ENCODE measurements around the gene PIK3CA.
"Not testable (repeated sequence)": the region's sequence is repeated elsewhere in the genome, so short reads cannot be mapped to it uniquely, and the experiment has no call there.

The PIK3CA gene

DNA sequence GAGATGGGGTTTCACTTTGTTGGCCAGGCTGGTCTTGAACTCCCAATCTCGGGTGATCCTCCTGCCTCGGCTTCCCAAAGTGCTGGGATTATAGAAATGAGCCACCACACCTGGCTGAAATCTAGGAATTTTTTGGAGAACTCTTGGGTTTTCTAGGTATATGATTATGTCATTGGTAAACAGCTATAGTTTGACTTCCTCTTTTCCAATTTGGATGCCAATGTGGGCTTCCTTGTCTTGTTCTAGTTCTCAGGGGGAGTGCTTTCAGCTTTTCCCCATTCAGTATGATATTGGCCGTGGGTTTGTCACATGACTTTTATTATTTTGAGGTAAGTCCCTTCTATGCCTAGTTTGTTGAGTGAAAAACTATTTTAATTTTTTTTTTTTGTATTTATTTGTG, 84.9 kb downstream of the PIK3CA start:
- Histone ChIP-seq H4K8ac (ENCODE audit: low read depth, low read length) (no peak overlapping the region), H3K4me2 (ENCODE audit: low read length) (no peak overlapping the region), H3K79me2 (ENCODE audit: control insufficient read depth, insufficient read depth, low read length) (no peaks in the 10 kb centered on the region), H3K4me1 (ENCODE audit: control insufficient read depth, low read depth, low read length) (no peaks in the 10 kb centered on the region), H3K27me3 (ENCODE audit: insufficient read depth, low read length, poor library complexity) (no peaks in the 10 kb centered on the region), H2AK5ac (ENCODE audit: low read length) (no peak overlapping the region), H3K36me3 (ENCODE audit: control insufficient read depth, insufficient read depth, low read length) (no peaks in the 10 kb centered on the region), H3K79me1 (ENCODE audit: low read length) (no peaks in the 10 kb centered on the region), H3K18ac (ENCODE audit: low read length) (no peak overlapping the region), H3K4me3 (ENCODE audit: low read length) (no peak overlapping the region), H2BK15ac (replicated peaks; ENCODE audit: low read depth) (no peak overlapping the region), H2BK120ac (ENCODE audit: low read depth, low read length) (no peak overlapping the region), H4K5ac (ENCODE audit: low read length) (no peak overlapping the region), H3K56ac (ENCODE audit: low read length) (no peak overlapping the region), H2BK5ac (ENCODE audit: low read length) (no peak overlapping the region), H3K9ac (ENCODE audit: low read length) (no peak overlapping the region), H3K4ac (ENCODE audit: low read depth, low read length) (no peak overlapping the region), H3K23ac (ENCODE audit: low read length) (no peak overlapping the region), H3K27ac (ENCODE audit: low read depth, low read length) (no peak overlapping the region)
- DNase-seq: no peak
- WGBS (ENCODE audit: extremely low coverage, insufficient coverage, low lambda C conversion rate): no CpG with 5 or more reads among the region's 3 CpGs

DNA sequence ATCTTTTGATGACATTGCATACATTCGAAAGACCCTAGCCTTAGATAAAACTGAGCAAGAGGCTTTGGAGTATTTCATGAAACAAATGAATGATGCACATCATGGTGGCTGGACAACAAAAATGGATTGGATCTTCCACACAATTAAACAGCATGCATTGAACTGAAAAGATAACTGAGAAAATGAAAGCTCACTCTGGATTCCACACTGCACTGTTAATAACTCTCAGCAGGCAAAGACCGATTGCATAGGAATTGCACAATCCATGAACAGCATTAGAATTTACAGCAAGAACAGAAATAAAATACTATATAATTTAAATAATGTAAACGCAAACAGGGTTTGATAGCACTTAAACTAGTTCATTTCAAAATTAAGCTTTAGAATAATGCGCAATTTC, 86.0 kb downstream of the PIK3CA start:
- Histone ChIP-seq H3K4me2 (ENCODE audit: low read length) (no peak overlapping the region), H3K4ac (ENCODE audit: low read depth, low read length) (no peak overlapping the region), H3K79me1 (ENCODE audit: low read length) (no peaks in the 10 kb centered on the region), H3K27ac (ENCODE audit: low read depth, low read length) (no peak overlapping the region), H3K23ac (ENCODE audit: low read length) (no peak overlapping the region), H4K8ac (ENCODE audit: low read depth, low read length) (no peak overlapping the region), H2BK5ac (ENCODE audit: low read length) (no peak overlapping the region), H3K27me3 (ENCODE audit: insufficient read depth, low read length, poor library complexity) (no peaks in the 10 kb centered on the region), H3K56ac (ENCODE audit: low read length) (no peak overlapping the region), H3K18ac (ENCODE audit: low read length) (no peak overlapping the region), H3K4me3 (ENCODE audit: low read length) (no peak overlapping the region), H4K5ac (ENCODE audit: low read length) (no peak overlapping the region), H2BK15ac (replicated peaks; ENCODE audit: low read depth) (no peak overlapping the region), H3K4me1 (ENCODE audit: control insufficient read depth, low read depth, low read length) (no peaks in the 10 kb centered on the region), H2AK5ac (ENCODE audit: low read length) (no peak overlapping the region), H3K9ac (ENCODE audit: low read length) (no peak overlapping the region), H3K36me3 (ENCODE audit: control insufficient read depth, insufficient read depth, low read length) (no peaks in the 10 kb centered on the region), H2BK120ac (ENCODE audit: low read depth, low read length) (no peak overlapping the region), H3K79me2 (ENCODE audit: control insufficient read depth, insufficient read depth, low read length) (no peaks in the 10 kb centered on the region)
- WGBS (ENCODE audit: extremely low coverage, insufficient coverage, low lambda C conversion rate): no CpG with 5 or more reads among the region's 4 CpGs
- no peak for DNase-seq

DNA sequence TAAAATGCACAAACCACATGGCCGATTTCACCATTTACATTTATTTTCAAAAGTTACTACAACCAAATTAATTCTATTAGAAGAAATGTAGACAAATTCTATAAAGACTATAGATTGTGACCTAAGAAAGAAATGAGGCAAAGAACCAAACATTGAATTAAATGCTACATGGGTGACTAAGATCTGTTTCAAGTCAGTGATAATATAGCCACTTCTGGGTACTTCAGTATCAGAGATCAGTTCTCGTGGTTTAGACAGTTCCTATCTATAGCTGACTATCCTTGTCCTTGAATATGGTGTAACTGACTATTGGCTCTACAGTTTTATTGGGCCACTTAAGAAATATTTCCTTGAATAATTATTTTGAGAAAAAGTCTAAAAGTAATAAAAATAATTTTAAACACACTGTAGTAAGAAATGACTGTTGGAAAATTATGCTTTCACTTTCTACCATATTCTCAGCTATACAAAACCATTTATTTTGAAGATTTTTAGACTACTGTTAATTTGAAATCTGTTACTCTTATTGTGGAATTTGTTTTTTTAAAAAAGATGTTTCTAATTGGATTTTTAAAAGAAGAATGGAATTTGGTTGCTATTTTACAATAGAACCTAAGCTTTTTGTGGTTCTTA, 88.6 kb downstream of the PIK3CA start:
- Histone ChIP-seq H3K18ac (ENCODE audit: low read length) (no peak overlapping the region), H3K79me1 (ENCODE audit: low read length) (no peaks in the 10 kb centered on the region), H3K23ac (ENCODE audit: low read length) (no peak overlapping the region), H3K79me2 (ENCODE audit: control insufficient read depth, insufficient read depth, low read length) (no peaks in the 10 kb centered on the region), H2BK15ac (replicated peaks; ENCODE audit: low read depth) (no peak overlapping the region), H3K4me1 (ENCODE audit: control insufficient read depth, low read depth, low read length) (no peaks in the 10 kb centered on the region), H3K4me2 (ENCODE audit: low read length) (no peak overlapping the region), H2BK120ac (ENCODE audit: low read depth, low read length) (no peak overlapping the region), H3K4me3 (ENCODE audit: low read length) (no peak overlapping the region), H3K9ac (ENCODE audit: low read length) (no peak overlapping the region), H2AK5ac (ENCODE audit: low read length) (no peak overlapping the region), H3K27me3 (ENCODE audit: insufficient read depth, low read length, poor library complexity) (no peaks in the 10 kb centered on the region), H3K36me3 (ENCODE audit: control insufficient read depth, insufficient read depth, low read length) (no peaks in the 10 kb centered on the region), H3K4ac (ENCODE audit: low read depth, low read length) (no peak overlapping the region), H4K5ac (ENCODE audit: low read length) (no peak overlapping the region), H4K8ac (ENCODE audit: low read depth, low read length) (no peak overlapping the region), H3K56ac (ENCODE audit: low read length) (no peak overlapping the region), H3K27ac (ENCODE audit: low read depth, low read length) (no peak overlapping the region), H2BK5ac (ENCODE audit: low read length) (no peak overlapping the region)
- DNase-seq: no peak
- WGBS (ENCODE audit: extremely low coverage, insufficient coverage, low lambda C conversion rate): no CpG with 5 or more reads among the region's 2 CpGs

DNA sequence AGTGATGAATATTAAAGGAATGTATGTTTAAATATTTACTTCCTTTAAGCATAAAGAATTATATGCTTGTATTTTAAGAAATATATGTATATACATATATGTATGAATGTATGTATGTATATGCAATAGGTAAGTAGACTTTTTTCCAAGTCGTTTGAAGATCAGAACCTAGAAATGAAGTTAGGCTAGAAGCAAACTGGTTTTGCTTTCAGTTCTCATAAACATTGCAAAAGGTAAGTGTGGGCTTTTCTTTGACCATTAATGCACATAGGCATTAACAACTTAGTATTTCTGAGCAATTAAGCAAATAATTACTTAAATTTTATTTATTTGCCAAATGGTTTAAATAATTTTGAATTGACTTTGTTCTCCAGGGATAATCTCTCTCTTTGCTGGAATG, 92.1 kb downstream of the PIK3CA start:
- H3K18ac ChIP-seq (ENCODE audit: low read length); H3K4ac ChIP-seq (ENCODE audit: low read depth, low read length); H3K27ac ChIP-seq (ENCODE audit: low read depth, low read length); H3K23ac ChIP-seq (ENCODE audit: low read length); H3K9ac ChIP-seq (ENCODE audit: low read length); H3K56ac ChIP-seq (ENCODE audit: low read length); H4K8ac ChIP-seq (ENCODE audit: low read depth, low read length); H4K5ac ChIP-seq (ENCODE audit: low read length); H3K36me3 ChIP-seq (ENCODE audit: control insufficient read depth, insufficient read depth, low read length); H3K79me2 ChIP-seq (ENCODE audit: control insufficient read depth, insufficient read depth, low read length); H3K4me3 ChIP-seq (ENCODE audit: low read length); H2BK15ac ChIP-seq (replicated peaks; ENCODE audit: low read depth); H2BK5ac ChIP-seq (ENCODE audit: low read length); H3K4me1 ChIP-seq (ENCODE audit: control insufficient read depth, low read depth, low read length); H2AK5ac ChIP-seq (ENCODE audit: low read length); H2BK120ac ChIP-seq (ENCODE audit: low read depth, low read length); H3K79me1 ChIP-seq (ENCODE audit: low read length); DNase-seq; H3K4me2 ChIP-seq (ENCODE audit: low read length); H3K27me3 ChIP-seq (ENCODE audit: insufficient read depth, low read length, poor library complexity): not testable (repeated sequence)
- WGBS (ENCODE audit: extremely low coverage, insufficient coverage, low lambda C conversion rate): no CpG with 5 or more reads among the region's 1 CpG

DNA sequence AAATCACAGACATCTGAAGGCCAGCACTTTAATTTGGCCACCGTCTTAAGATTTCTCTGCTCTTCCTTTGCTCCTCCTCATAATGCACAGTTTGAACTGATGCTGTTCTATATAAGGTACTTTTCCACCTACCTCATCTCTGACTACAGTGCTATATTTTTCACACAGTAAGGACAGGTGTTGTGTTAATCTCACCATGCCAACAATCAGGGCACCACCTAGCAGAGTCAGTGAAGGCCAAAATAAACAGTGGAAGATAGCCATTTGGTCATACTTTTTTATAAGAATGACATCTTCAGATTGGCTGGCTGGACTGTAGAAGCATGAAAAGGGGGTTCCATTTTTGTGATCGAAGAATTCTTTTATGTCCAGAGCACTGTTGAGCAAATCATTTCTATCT, 94.7 kb downstream of the PIK3CA start:
- H4K5ac ChIP-seq (ENCODE audit: low read length); H3K4me2 ChIP-seq (ENCODE audit: low read length); H3K9ac ChIP-seq (ENCODE audit: low read length); H2BK120ac ChIP-seq (ENCODE audit: low read depth, low read length); H3K4ac ChIP-seq (ENCODE audit: low read depth, low read length); H3K56ac ChIP-seq (ENCODE audit: low read length); H2BK5ac ChIP-seq (ENCODE audit: low read length); H3K79me1 ChIP-seq (ENCODE audit: low read length); H3K27ac ChIP-seq (ENCODE audit: low read depth, low read length); H3K4me3 ChIP-seq (ENCODE audit: low read length); H2BK15ac ChIP-seq (replicated peaks; ENCODE audit: low read depth); DNase-seq; H3K18ac ChIP-seq (ENCODE audit: low read length); H3K23ac ChIP-seq (ENCODE audit: low read length); H2AK5ac ChIP-seq (ENCODE audit: low read length); H3K79me2 ChIP-seq (ENCODE audit: control insufficient read depth, insufficient read depth, low read length); H3K36me3 ChIP-seq (ENCODE audit: control insufficient read depth, insufficient read depth, low read length); H3K27me3 ChIP-seq (ENCODE audit: insufficient read depth, low read length, poor library complexity); H4K8ac ChIP-seq (ENCODE audit: low read depth, low read length); H3K4me1 ChIP-seq (ENCODE audit: control insufficient read depth, low read depth, low read length): not testable (repeated sequence)
- no CpG with 5 or more reads among the region's 2 CpGs for WGBS (ENCODE audit: extremely low coverage, insufficient coverage, low lambda C conversion rate)

DNA sequence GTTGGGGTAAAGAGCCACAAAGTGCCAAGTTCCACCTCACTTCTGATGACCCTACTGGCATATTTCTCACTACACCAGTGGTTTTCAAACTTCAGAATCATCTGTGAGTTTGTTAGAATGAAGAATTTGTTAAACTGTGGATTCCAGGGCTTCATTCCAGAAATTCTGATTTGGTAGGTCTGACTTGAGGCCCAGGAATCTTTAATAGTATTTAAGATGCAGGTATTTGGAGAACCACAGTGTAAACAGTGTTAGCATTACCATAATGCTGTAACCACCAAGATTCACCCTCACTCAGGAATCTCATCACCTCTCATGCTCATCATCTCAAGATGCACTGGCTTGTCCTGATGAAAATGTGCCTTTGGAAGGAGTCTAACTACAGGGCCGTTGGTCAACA, 96.7 kb downstream of the PIK3CA start:
- no peaks in the 10 kb centered on the region for H3K36me3 ChIP-seq (ENCODE audit: control insufficient read depth, insufficient read depth, low read length)
- DNase-seq: peak; percentile 63

More for the DNA sequence above, 96.7 kb downstream of the PIK3CA start:
- Histone ChIP-seq H3K79me1 (ENCODE audit: low read length) (no peaks in the 10 kb centered on the region), H3K4me2 (ENCODE audit: low read length) (no peak overlapping the region), H3K27ac (ENCODE audit: low read depth, low read length) (no peak overlapping the region), H2BK120ac (ENCODE audit: low read depth, low read length) (no peak overlapping the region), H4K8ac (ENCODE audit: low read depth, low read length) (no peak overlapping the region), H3K18ac (ENCODE audit: low read length) (no peak overlapping the region), H3K23ac (ENCODE audit: low read length) (no peak overlapping the region), H2AK5ac (ENCODE audit: low read length) (no peak overlapping the region), H3K4ac (ENCODE audit: low read depth, low read length) (no peak overlapping the region), H2BK15ac (replicated peaks; ENCODE audit: low read depth) (no peak overlapping the region), H3K79me2 (ENCODE audit: control insufficient read depth, insufficient read depth, low read length) (no peaks in the 10 kb centered on the region), H2BK5ac (ENCODE audit: low read length) (no peak overlapping the region), H4K5ac (ENCODE audit: low read length) (no peak overlapping the region), H3K27me3 (ENCODE audit: insufficient read depth, low read length, poor library complexity) (no peaks in the 10 kb centered on the region), H3K56ac (ENCODE audit: low read length) (no peak overlapping the region), H3K4me1 (ENCODE audit: control insufficient read depth, low read depth, low read length) (no peaks in the 10 kb centered on the region), H3K4me3 (ENCODE audit: low read length) (no peak overlapping the region), H3K9ac (ENCODE audit: low read length) (no peak overlapping the region)
- WGBS (ENCODE audit: extremely low coverage, insufficient coverage, low lambda C conversion rate): no CpG with 5 or more reads among the region's 1 CpG

Measured in mesendoderm (in vitro differentiated cells).